Measurements from ENCODE around the gene WSCD2.

GRCh38 chr12:108082485-108082884 lies 46.6 kb upstream of the WSCD2 start:
- TF ChIP-seq CTCF (IDR thresholded peaks at IDR 0.05) (no peak), POLR2A (IDR thresholded peaks at IDR 0.05) (no peak)

All from Peyer's patch (tissue), 4 donors.